ENCODE results near the gene GDPGP1.

The GDPGP1 gene

GRCh38 chr15:90202929-90203328 is 31.1 kb upstream of the GDPGP1 start:
- no peak for TF ChIP-seq SPI1 (IDR thresholded peaks at IDR 0.05; ENCODE audit: borderline replicate concordance, low read depth)
- TF ChIP-seq REST (IDR thresholded peaks at IDR 0.05; ENCODE audit: insufficient replicate concordance, low read depth), result no peak
- H3K27me3 ChIP-seq (ENCODE audit: insufficient read depth, poor library complexity, severe bottlenecking), result no peaks in the 10 kb centered on the region
- H3K27ac ChIP-seq (replicated peaks), result no peak overlapping the region
- DNase-seq (ENCODE audit: low read depth in 1 of 2, low spot score in 1 of 2), result no peak
- no peak overlapping the region for H3K4me3 ChIP-seq (replicated peaks; ENCODE audit: insufficient read depth, low read length)

GRCh38 chr15:90203473-90203872 is 30.5 kb upstream of the GDPGP1 start:
- Histone ChIP-seq H3K27ac (replicated peaks) (no peak overlapping the region), H3K27me3 (ENCODE audit: insufficient read depth, poor library complexity, severe bottlenecking) (no peaks in the 10 kb centered on the region), H3K4me3 (replicated peaks; ENCODE audit: insufficient read depth, low read length) (no peak overlapping the region)
- no peak for DNase-seq (ENCODE audit: low read depth in 1 of 2, low spot score in 1 of 2)
- no peak for TF ChIP-seq CTCF (IDR thresholded peaks at IDR 0.05; ENCODE audit: insufficient read depth, low read length)
- TF ChIP-seq POLR2AphosphoS5 (IDR thresholded peaks at IDR 0.05; ENCODE audit: low read depth), result no peak
- no peak for TF ChIP-seq SPI1 (IDR thresholded peaks at IDR 0.05; ENCODE audit: borderline replicate concordance, low read depth)
- TF ChIP-seq GABPA (IDR thresholded peaks at IDR 0.05; ENCODE audit: low read depth), result no peak
- no peak for TF ChIP-seq REST (IDR thresholded peaks at IDR 0.05; ENCODE audit: insufficient replicate concordance, low read depth)

- no peak overlapping the region for H3K27ac ChIP-seq (replicated peaks)
Measured at GRCh38 chr15:90203922-90204321, 30.1 kb upstream of the GDPGP1 start.

GRCh38 chr15:90205050-90205848 is 28.8 kb upstream of the GDPGP1 start:
- no peaks in the 10 kb centered on the region for H3K27me3 ChIP-seq (ENCODE audit: insufficient read depth, poor library complexity, severe bottlenecking)
- DNase-seq (ENCODE audit: low read depth in 1 of 2, low spot score in 1 of 2), result no peak
- TF ChIP-seq POLR2AphosphoS5 (IDR thresholded peaks at IDR 0.05; ENCODE audit: low read depth), result no peak
- TF ChIP-seq REST (IDR thresholded peaks at IDR 0.05; ENCODE audit: insufficient replicate concordance, low read depth), result no peak
- no peak for TF ChIP-seq CTCF (IDR thresholded peaks at IDR 0.05; ENCODE audit: insufficient read depth, low read length)
- TF ChIP-seq SPI1 (IDR thresholded peaks at IDR 0.05; ENCODE audit: borderline replicate concordance, low read depth), result no peak
- no peak for TF ChIP-seq GABPA (IDR thresholded peaks at IDR 0.05; ENCODE audit: low read depth)
- no peak overlapping the region for H3K27ac ChIP-seq (replicated peaks)
- H3K4me3 ChIP-seq (replicated peaks; ENCODE audit: insufficient read depth, low read length), result no peak overlapping the region

More at GRCh38 chr15:90203922-90204321, 30.1 kb upstream of the GDPGP1 start:
- H3K4me3 ChIP-seq (replicated peaks; ENCODE audit: insufficient read depth, low read length), result no peak overlapping the region
- no peaks in the 10 kb centered on the region for H3K27me3 ChIP-seq (ENCODE audit: insufficient read depth, poor library complexity, severe bottlenecking)
- no peak for TF ChIP-seq GABPA (IDR thresholded peaks at IDR 0.05; ENCODE audit: low read depth)
- TF ChIP-seq POLR2AphosphoS5 (IDR thresholded peaks at IDR 0.05; ENCODE audit: low read depth), result no peak
- no peak for DNase-seq (ENCODE audit: low read depth in 1 of 2, low spot score in 1 of 2)

Measured in HL-60 (cell line).